Right renal pelvis (tissue), 4 donors: ENCODE results near the gene COL4A1. TPM values are rescaled to one million over a fixed set of nuclear protein-coding genes. Genes with fewer than 3 reads are reported as not detected.

ENCODE experiments used
- DNase-seq, 4 donors: peaks; one replicate each; pipeline ENCODE4 v3.0.0-alpha.2; 2013; ENCODE audit warnings: low read depth in 4 of 4, low spot score in 3 of 4, missing footprints in 1 of 4
- polyA plus RNA-seq, 4 donors: library from polyadenylated mRNA; unstranded; fragments of 120-200 nt; gene quantifications; one replicate each; pipeline ENCODE4 v1.2.1, GENCODE V29; 2013; ENCODE audit not compliant: insufficient read length in 4 of 4

The COL4A1 gene
- polyA plus RNA-seq, 4 donors, result 619 to 679 (median 666) TPM

- DNase-seq, result peak in 1 of 4 donors; percentile 48
Measured at GRCh38 chr13:110297766-110298504, 9.0 kb downstream of the COL4A1 start.

DNA sequence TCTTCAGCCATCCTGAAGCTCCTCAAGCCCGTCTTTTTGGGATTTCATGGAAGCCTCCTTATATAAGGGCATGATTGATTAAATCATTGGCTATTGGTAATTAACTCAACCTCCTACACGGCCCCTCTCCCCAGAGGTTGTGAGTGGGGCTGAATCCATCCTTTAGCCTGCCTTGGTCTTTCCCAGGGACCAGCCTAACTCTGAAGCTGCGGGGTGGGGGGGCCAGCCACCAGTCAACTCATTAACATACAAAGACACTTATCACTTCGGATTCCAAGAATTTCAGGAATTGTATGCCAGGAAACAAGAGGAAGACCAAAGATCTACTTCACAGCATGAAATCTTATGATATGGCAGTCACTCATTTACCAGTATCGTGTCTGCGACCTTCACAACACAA is 9.9 kb downstream of the COL4A1 start:
- DNase-seq, result no peak

- no peak for DNase-seq
Measured at GRCh38 chr13:110294622-110295021, 12.3 kb downstream of the COL4A1 start.

DNA sequence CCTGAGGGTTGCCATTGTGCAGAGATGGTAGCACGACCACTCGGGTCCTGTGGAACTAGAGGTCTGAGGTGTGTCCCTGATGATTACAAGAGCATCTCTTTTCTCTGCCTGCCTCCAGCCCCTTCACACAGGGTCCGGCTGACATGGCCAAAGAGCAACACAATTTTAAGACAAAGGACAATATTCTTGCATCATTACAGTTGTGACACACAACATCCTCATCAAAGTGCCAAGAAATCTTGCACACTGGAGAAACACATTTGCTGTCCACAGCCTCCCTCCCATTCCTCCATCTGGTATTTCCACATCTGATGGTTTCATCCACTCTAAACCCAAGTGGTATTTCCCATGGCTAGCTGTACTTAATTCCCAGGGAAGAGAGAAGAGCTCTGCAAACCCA is 12.8 kb downstream of the COL4A1 start:
- DNase-seq, result no peak

DNA sequence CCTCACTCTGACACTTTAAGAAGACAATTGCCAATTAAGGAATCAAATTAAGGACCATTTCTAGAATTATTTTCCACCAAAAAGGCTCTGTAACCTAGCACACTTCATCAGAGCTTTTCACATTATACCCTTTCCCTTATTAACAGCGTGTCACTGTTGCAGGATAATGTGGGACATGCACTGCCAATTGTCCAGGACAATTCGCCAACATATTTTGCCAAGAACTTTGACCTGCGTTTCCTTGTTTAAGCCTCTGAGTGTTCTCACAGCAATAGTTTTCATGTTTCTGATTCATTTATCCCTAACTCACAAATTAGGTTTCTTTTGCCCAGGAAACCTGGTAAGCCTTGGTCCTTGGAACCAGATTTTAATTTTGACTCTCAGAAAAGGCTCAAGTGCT is 13.3 kb downstream of the COL4A1 start:
- no peak for DNase-seq

- no peak for DNase-seq
Measured at GRCh38 chr13:110293037-110293436, 13.9 kb downstream of the COL4A1 start.

DNA sequence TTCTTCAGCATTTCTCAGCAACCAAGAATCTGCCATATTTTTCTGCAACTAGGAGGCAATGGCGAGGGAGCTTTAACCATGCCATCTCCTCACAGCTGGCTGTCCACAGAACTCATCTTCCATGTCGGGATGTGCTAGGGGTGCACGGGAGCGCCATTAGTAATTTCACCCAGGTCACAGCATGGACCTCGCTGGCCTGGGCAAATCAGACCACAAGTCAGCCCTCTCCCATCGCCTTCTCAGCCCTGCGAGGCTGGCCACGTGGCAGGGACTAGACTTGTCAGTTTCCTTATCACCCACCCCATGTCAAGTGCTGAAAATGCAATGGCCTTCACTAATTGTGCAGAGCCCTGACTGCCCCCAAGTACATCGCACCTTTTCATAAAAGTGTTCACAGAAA is 15.7 kb downstream of the COL4A1 start:
- no peak for DNase-seq

- no peak for DNase-seq
Measured at GRCh38 chr13:110290826-110291225, 16.1 kb downstream of the COL4A1 start.

- no peak for DNase-seq
Measured at GRCh38 chr13:110290153-110290552, 16.8 kb downstream of the COL4A1 start.

- DNase-seq, result no peak
Measured at GRCh38 chr13:110289661-110290060, 17.3 kb downstream of the COL4A1 start.

- DNase-seq, result no peak
Measured at GRCh38 chr13:110289174-110289573, 17.8 kb downstream of the COL4A1 start.

DNA sequence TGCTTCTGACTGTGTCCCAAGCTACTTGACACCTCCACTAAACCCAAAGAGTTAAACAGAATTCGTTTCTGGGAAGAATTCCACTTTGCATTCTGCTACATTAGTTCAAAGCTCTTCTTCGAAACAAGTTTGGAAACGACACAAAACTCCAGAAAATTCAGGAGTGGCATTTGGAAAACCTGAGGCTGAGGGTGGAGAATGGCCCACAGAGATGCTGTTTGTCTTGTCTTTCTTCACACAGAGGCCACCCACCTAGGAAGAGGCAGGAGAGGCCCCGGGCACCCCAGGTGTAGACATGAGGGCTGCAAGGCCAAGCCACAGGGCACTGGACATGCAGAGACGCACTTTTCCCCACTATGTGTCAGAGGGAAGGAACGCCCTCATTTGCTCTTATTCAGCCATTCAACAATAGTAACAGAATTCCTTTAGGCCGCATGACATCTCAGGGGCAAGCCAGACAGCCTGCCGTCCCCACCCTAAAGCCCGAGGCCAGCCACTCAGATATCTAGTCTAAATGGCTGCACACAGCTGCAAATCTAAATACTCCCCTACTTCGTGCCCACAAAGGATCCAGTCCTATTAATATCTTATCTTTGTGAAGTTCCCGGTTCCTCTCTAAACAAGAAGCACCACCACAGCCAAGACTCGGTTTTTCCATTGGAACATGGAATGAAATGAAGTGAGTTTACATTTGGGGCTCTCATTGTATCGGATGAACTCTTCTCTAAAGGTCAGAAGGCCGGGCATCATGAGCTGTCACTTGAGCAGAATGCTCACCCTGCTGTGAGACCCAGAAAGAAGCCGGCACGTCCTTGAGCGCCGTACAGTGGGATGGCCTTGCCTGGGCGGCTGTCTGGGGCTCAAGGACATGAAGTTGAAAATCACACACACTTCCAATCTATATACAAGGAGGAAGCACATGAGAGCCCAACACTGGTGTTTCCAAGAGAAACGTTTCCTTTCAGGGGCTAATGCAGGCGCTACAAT is 19.8 kb downstream of the COL4A1 start:
- no peak for DNase-seq

DNA sequence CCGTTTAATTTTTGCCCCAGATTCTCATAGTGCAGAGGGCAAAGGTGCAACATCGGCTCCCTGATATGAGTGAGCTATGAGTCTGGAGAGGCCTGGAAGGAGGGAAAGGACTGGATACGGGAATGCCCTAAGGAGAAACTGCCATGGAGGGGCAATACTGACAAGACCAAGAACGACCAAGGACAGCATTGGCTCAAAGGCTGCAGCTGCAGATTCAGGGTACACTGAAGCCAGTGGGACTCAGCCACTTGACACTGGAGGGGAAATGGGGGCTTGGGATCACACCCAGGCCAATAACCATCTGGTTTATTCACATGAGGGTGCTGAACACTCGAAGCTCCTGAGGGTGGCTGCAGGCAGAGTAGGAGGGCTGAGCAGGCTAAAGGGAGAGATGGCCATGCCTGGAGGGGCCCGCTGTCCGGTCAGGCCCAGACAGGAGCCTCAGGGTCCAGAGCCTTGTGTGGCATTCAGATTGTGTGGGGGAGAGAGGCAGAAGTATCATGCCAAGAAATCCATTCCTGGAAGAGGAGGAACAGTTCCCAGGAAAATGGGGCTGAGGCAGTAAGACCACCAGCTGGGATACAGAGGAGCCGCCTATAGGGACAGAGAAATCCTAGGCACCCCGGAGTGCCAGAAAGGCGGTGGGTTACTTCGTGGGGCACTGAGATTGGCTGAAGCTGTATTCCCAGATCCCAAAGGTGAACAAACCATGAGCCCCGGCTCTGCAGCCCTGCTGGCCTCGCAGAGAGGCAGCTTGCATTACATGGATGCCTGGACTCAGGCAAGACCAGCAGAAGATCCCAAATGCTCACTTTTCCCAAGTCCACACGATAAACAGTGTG is 20.7 kb downstream of the COL4A1 start:
- no peak for DNase-seq

DNA sequence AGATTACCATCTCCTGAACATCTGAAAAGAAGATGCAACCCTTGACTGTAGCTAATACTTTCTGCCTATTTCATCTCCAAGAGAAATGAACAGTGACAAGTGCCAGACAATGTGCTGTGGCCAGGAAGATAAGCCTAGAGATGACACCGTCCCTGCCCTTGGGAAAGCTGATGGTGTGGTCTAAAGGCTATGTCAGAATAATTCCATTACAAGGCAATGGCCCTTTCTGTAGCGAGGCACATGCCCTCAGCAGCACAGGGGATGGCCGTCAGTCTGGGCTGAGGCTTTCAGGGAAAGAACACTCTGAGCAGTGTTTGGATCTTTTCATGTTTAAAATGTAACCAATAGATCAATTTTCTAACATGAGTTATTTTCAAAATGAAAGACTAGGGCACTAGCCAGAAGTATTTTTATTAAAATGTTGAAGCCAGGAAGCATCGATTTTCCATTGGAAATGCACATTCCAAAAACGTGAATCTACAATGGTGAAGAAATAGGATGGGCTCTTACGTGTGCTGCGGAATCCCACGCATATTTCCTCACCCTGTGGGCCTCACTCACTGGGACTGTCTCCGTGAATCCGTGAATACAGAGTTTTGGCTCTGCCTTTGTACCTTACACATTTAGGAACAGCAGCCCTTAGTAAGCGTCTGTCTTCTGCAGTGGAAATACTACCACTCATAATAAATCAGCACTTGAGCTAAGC is 22.0 kb downstream of the COL4A1 start:
- no peak for DNase-seq

DNA sequence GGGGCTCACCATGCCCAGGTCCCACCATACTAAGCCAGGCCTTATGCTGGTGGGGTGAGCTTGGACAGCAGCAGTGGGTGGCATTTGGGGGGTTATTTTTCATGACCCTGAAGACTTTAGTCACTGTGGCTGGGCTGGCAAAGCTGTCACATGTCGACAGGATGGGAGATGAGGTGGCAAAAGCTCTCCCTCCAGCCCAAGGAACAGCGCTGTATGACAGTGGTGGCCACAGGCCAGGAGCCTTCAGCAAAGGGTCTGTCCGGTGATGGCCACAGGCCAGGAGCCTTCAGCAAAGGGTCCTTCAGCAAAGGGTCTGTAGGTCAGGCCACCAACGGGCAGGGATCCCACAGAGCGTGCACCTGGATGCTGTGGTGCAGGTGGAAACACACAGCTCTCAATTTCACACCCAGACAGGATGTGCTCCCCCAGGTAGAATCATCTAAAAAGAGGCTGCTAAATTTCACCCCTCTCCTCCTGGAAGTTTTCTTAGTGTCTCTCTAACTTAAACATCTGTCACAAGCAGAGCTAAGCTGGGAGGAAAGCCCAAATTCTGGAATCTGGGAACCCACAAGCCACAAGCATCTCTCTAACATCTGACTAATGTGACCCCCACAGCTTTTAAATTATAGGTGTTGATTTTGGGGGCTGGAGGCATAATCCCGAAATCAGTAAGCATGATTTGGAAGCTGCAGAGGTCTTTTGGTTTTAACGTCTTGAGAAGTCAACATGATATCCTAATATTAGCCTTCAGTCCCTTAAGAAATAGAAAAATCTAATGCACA is 23.0 kb downstream of the COL4A1 start:
- DNase-seq, result no peak

GRCh38 chr13:110282316-110282841 is 24.6 kb downstream of the COL4A1 start:
- no peak for DNase-seq

- DNase-seq, result no peak
Measured at GRCh38 chr13:110281736-110282135, 25.2 kb downstream of the COL4A1 start.

- no peak for DNase-seq
Measured at GRCh38 chr13:110280985-110281688, 25.8 kb downstream of the COL4A1 start.
